Uterus (tissue), 2 donors: ENCODE measurements around the gene SDE2.

Source experiments
- CTCF ChIP-seq, 4 experiments: fragments of 200-600 bp in 2 of 4; fragments of 450-650 bp in 2 of 4; sonication (generic) in 2 of 4; IDR thresholded peaks; one replicate each; pipeline ENCODE4 v1.5.1; 2016 to 2019; ENCODE audit warnings: antibody characterized with exemption in 4 of 4, mild to moderate bottlenecking in 2 of 4, moderate library complexity in 1 of 4
- POLR2A ChIP-seq, 2 donors: fragments of 450-650 bp; IDR thresholded peaks; one replicate each; pipeline ENCODE4 v1.6.1; 2016; ENCODE audit warnings: antibody characterized with exemption in 2 of 2, mild to moderate bottlenecking in 1 of 2, moderate library complexity in 1 of 2

GRCh38 chr1:225995919-225996864, 3.0 kb downstream of the SDE2 start:
- TF ChIP-seq CTCF (IDR thresholded peaks at IDR 0.05) (no peak), POLR2A (IDR thresholded peaks at IDR 0.05) (no peak)
